Activated CD4-positive, alpha-beta T cell treated with anti-CD3 and anti-CD28 coated beads, Interleukin-2, Interleukin-4, amounts not matched to agents 100 ng/mL and 50 ng/mL, durations not matched to agents 16 hours and 8 hours (primary cell): Measurements from ENCODE around the gene ATP5F1E.
A peak's percentile ranks its signal among the peaks of the same experiment; 100 is the strongest.
"Not testable (repeated sequence)": the region's sequence is repeated elsewhere in the genome, so short reads cannot be mapped to it uniquely, and the experiment has no call there.

Source experiments
- DNase-seq: peaks from one replicate; pipeline ENCODE4 v3.0.0-alpha.2; 2020; ENCODE audit warnings: low spot score

ATP5F1E gene

DNA sequence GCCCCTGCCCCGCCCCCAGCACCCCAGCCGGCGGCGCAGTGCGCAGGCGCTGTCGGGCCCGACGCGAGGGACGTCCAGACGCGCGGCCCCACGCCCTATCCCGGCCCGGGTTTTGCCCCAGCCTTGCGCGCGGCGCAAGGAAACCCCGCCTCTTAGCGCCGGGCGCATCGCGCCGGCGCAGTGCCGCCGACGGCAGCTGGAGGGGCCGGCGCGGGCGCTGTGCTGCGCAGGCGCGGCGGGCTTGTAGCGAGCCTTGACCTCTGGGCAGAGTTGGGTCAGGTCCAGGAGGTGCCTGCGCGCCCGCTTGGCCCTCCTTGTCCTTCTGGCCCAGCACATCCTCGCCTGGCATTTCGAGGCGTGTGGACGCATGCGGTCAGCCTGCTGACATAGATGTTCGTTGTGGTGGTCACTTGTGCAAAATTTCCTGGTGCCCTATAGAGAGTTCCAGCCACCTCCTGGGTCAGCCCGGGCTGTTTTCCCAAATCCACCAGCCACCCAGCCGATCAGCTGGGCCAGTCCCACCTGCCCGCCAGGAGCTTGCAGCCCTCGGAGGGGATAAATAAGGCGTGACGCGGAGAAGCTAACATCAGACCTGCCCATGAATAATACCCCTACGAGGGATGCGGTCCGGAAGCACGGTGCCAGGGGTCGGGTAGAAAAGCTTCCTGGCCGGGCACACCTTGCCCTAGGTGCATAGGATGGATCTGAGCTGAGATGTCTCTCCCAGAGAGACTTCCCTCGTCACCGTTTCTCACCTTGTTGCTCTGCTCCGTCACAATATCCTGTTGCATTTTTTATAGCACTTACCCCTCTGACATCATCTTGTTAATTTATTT lies 10.9 kb upstream of the ATP5F1E start:
- DNase-seq = peak; percentile 96

DNA sequence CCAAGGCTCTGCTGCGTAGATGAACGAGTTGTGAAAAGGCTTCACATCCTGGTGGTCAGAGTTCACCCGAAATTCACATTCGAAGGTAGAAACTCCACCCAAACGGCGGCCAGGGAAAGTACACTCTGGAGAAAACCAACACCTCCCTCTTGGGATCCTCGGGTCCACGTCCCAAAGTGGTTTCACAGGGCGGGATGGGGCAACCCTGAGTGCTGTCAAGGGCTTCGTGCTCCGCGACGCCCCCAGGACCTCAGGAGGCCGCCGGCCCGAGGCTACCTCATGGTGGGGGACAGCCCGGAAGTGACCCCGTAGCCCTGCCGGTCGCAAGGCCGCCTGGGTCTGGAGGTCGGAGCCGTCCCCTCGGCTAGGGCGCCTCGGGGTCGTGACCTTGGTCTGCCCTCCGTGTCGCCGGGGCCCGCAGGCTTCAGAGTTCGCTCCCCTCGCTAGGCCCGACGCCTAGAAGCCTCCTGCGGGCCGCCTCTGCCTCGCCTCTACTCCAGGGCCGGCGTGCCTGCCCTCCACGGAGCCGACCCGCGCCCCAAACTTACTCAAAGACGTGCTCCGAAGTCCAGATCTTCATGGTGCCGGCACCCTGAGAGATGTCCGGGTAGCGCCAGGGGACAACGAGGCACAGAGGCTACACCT lies 10.1 kb upstream of the ATP5F1E start, which contains the start of gene PRELID3B:
TSS of gene PRELID3B (minus strand) at position 636 of the 645 bp plus-strand sequence. CDS start at position 580, 56 bp downstream.
- no peak for DNase-seq

DNA sequence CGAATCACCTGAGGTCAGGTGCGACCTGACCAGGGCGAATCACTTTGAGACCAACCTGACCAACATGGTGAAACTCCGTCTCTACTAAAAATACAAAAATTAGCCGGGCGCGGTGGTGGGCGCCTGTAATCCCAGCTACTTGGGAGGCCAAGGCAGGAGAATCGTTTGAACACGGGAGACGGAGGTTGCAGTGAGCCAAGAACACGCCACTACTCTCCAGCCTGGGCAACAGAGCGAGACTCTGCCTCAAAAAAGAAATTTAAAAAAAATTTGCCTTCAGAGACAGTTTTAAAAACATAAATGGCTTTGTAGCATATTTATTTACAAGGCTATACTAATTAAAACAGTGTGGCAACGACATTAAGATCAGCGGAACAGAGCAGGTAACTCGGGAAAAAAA lies 9.4 kb upstream of the ATP5F1E start:
- not testable (repeated sequence) for DNase-seq

- DNase-seq = no peak
Observed at GRCh38 chr20:59040667-59041066, 8.5 kb upstream of the ATP5F1E start.

DNA sequence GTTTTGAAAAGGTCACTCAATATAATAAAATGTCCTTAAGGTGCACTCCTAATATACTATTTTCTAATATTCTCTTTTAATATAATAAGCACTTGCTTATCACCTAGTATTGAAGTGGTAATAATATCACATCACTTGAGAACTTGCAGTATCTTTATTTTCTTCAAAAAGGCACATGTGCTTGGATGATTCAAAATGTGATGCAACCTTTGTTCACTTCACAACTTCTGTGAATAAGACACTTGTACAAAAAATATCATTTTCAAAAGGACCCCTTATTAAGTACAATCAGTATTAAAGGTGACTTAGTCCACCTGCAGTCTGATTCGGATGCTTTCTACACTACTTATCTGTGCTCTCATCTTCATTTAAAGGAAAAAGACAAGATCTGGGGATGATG lies 7.1 kb upstream of the ATP5F1E start:
- DNase-seq = no peak

DNA sequence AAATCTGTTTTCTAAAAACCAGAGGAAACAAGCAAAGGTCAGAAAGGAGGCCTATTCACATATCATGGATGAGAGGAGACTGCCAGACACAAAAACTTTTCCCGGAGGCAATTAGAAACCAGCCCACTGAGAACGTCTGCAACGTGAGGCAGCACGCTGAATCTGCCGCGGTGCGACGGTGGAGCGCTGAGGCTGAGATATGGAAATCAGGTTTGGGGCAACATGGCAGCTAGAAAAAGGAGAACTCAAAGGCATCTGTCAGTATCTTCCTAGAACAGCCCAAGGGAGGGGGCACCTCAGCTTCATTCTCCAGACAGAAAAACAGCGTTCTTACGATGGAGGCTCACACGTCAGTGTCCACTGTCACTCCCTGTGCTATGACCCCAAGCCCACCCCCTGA lies 5.3 kb upstream of the ATP5F1E start:
- DNase-seq = no peak

DNA sequence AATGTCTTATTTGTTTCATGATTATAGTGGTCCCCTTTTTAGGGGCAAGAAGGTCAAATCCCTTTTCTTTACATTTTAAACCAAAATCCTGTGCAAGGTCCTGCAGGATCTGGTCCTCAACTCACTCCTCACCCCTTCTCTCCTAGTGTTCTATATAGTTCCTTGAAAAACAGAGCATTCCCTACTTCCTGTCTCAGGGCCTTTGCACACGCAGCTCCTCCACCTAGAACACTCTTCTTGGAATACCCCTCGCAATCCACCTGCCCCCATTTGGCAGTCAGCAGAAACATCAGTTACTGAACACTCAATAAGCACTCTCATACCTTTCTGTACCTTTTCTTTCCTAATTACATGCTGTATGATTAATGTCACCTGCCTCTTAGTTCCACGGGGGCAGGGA lies 3.2 kb upstream of the ATP5F1E start:
- no peak for DNase-seq

DNA sequence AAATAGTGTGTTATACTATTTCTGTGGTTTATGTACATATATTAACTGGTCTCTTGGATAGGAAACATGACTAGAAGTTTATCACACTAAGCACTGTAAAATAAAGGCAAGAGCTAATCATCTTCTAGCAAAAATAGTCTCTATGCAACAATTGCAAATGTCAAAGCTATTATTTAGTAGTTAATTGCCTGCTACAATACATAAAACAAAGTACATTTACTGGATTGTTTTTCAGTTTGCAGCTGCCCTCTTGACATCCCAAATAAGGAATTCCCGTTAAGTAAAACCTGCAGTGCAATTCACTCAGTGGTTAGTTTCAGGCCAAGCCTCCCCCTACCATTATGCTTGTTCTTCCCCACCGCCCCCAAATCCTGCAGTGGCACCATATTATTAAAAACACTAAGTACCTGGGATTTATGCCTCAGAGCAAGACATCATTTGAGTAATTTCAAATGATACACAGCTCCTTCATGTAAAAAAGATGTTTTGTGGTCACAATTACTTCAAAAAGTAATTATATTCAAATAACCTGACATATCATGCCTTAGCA lies 1.6 kb upstream of the ATP5F1E start:
- DNase-seq = no peak

DNA sequence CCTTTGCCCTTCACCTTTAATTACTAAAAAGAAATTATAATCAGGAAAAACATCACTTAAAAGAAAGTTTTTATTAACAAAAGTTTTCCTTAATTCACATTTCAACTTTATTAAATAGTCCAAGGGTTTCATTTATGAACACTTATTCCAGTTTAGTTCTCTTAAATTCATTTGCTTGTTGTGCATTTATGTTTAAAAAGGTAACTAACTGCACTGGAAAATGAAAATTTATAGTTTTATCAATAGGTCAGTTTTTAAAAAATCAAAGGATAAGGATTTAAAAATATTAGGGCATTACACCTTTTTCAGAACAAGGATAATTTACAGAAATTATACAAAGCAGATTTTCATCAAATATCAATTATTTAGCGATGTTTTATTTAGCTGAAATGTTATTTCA lies 958 bp upstream of the ATP5F1E start:
- DNase-seq = no peak

DNA sequence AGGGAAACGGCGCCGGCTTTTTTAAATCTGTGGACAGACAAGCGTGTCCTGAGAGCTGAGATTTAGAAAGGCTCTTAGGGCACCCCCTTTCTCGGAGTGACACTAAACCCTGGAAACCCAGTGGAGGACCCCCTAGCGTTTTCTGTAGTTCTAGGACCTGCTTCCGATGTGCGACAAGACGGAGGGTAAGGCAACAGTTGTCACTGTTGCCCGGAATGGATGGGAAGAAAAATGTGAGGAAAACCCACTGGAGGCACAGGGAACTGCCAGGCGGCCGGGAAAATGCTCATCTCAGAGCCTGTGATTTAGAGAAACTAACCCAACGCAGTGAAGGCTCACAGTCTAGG lies 551 bp upstream of the ATP5F1E start:
- no peak for DNase-seq

DNA sequence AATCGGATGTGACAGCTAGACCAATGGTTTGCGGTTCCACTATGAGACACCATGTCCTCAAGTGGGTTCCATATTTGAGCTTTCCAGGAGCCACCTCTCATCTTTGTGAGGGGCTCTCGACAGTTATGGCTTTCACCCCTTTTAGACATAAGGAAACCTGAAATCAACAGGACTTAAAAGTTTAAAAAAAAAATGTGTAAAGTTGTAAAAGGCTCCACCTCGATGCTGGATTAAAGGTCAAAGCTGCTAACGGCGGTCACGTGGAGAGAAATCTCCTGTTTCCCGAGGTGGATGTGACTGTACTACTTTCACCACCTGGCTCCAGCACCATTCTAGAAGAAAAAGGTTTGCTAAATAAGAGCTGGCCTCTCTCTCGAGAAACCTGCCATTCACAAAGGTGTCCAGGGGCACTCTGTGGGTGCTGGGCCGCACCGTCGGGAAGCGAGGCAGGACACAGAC lies 542 bp downstream of the ATP5F1E start:
- DNase-seq = peak; percentile 35

GRCh38 chr20:59030911-59031563 lies 1.1 kb downstream of the ATP5F1E start:
- DNase-seq = no peak

DNA sequence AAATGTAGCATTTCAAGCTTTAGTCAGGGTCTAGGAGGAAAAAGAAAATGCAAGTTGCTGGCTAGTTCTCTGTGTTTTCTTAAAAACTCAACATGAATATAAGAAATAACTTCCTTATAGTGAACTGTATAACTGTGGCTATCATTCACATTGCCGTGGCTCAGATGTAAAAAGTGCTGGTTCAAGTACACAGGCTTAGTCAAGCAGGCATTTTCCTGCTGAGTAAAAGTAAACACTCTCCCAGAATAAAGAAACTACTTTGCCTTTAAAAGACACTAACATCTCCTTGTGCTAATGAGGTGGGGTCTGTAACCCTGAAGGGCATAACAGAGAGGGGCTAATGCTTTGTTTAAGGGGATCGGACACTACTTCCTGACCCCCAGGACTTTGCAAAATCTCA lies 3.3 kb downstream of the ATP5F1E start:
- DNase-seq = no peak

DNA sequence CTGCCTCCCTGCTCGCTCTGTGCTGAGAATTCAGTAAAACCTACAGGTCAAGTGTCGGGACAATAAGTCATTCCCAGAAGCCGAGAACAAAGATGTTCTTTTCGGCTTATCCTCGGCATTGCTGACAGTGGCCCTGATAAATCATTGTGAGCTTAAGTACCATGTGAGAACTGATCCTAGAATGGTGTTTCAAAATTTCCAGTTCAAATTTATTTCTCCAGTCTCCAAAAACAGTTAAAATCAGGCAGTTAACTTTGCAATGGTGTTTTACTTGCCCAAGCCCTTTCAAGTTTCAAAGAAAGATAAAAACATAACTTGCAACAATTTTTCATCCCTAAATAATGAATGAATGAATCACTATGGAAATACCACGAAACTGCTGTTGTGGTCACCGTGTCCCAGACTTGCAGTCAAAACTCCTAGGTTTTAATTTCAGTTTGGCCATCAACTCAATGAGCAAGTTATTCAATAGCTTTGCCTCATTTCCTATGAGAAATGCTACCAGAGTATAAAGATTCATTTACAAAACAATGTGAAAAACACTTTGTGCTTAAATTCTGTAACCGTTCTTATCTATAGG lies 4.3 kb downstream of the ATP5F1E start:
- no peak for DNase-seq

DNA sequence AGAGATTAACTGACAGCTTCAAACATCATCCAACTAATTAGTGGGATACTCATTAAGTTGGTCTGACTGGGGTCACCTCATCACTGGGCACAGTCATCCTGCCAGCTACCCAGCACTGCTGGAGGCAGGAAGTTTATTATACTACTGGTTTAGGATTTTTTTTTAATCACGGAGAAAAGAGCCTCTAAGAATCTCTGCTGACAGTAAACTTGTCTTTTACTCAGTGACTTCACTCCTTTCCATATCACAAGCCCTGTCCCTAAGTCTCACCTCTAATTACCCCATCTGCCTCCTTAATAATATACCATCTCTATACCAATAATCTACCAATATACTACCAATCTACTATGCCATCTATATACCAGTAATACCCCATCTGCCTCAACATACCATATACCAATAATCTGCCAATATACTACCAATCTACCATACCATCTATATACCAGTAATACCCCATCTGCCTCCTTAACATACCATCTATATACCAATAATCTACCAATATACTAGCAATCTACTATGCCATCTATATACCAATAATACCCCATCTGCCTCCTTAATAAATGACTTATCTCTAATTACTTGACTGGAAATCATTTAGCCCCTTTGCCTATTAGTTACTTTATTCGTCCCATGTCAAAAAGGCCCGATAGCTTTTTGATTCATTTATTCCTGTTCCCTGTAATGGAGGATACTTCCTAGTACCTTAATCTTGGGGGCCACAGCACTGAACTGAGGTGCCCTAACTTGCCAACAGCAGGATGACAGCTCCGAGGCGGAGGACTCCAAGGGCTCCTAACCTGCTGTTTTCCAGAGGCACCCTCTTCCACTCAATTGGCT lies 5.0 kb downstream of the ATP5F1E start:
- no peak for DNase-seq

DNA sequence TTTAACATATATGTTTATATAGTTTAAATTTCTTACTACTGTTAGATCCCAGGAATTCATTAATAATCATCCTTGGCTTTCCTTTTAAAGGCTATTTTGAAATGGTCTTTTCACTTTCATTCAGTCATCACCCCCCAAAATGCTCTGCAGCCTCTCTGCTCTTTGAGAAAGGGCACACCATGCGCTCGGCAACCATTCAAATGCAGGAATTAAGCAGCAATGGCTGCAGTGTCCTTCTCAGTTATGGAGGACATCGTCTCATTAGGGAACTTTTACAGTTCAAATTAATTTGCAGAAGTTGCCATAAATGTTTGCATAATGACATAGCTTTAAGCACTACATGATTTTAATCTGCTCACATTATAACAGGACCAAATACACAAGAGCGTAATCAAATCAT lies 6.6 kb downstream of the ATP5F1E start:
- DNase-seq = no peak

- no peak for DNase-seq
Observed at GRCh38 chr20:59025086-59025485, 7.0 kb downstream of the ATP5F1E start.

DNA sequence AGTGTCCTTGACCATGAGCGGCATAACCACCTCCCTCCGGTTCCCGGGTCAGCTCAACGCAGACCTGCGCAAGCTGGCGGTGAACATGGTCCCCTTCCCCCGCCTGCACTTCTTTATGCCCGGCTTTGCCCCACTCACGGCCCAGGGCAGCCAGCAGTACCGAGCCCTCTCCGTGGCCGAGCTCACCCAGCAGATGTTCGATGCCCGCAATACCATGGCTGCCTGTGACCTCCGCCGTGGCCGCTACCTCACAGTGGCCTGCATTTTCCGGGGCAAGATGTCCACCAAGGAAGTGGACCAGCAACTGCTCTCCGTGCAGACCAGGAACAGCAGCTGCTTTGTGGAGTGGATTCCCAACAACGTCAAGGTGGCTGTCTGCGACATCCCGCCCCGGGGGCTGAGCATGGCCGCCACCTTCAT lies 8.0 kb downstream of the ATP5F1E start:
- DNase-seq = no peak

DNA sequence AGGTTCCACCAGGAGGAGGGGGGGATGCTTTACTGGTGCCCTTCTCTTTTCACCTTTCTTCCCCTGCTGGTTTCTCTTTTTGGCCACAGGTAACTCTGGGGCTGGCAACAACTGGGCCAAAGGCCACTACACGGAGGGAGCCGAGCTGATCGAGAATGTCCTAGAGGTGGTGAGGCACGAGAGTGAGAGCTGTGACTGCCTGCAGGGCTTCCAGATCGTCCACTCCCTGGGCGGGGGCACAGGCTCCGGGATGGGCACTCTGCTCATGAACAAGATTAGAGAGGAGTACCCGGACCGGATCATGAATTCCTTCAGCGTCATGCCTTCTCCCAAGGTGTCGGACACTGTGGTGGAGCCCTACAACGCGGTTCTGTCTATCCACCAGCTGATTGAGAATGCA lies 8.5 kb downstream of the ATP5F1E start:
- DNase-seq = no peak

GRCh38 chr20:59022754-59023153 lies 9.4 kb downstream of the ATP5F1E start:
- DNase-seq = no peak

DNA sequence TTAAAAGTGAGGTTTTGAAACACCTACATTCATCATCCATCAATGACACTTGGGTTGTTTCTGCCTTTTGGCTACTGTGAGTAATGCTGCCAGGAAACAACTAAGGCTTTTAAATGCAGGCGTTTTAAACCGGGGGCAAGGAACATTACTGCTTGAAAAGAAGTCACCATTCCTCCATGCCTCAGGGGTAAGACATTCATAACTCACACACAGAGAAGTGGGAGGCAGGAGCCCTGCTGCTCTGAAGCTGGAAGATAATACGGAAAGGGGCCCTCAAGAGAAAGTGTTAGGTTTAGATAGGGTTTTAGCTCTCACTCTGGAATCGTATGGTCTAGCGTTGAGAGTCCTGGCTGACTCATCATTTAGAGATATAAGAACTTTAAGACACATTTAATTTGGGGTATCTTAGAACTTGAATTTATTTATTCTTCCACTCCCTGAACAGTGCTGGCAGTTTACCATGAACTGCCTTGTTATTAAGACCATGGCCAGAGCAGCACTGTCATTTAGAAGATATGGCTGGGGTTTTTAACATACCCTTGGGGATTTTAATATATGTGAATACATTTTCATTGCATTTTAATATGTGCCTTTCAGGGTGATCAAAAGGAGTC lies 11.1 kb downstream of the ATP5F1E start:
- DNase-seq = no peak
